ENCODE results near the gene ELF2. TPM values are rescaled to one million over a fixed set of nuclear protein-coding genes. Genes with fewer than 3 reads are reported as not detected.
A peak's percentile ranks its signal among the peaks of the same experiment; 100 is the strongest.

ELF2 gene
- total and polyA plus RNA-seq, 2 of the 8 experiments (the other 6 are each of a cell fraction or from before 2014, with no cell fraction given) = 21.1 to 44.3 TPM

GRCh38 chr4:139027776-139028175, 149.2 kb downstream of the ELF2 start:
- H3K4me2 ChIP-seq (ENCODE audit: insufficient read depth in 1 of 2, low read depth in 2 of 2, low read length in 2 of 2) = no peak overlapping the region; a peak in 1 of 4 replicates
- H4K20me1 ChIP-seq (replicated peaks in 1 of 2; ENCODE audit: control insufficient read depth in 1 of 2, insufficient read depth in 2 of 2, low read length in 2 of 2) = peaks cover 20% of the 10 kb centered on the region in 2 experiments
- H2BK20ac ChIP-seq (ENCODE audit: low read length) = no peak overlapping the region
- peaks cover 1 to 8% (median 5%) of the 10 kb centered on the region in 4 experiments; a peak in 5 of 7 replicates for H3K4me1 ChIP-seq (replicated peaks in 1 of 4; ENCODE audit: control insufficient read depth in 3 of 4, insufficient read depth in 4 of 4, low read length in 3 of 4)
- no peak overlapping the region for H2BK120ac ChIP-seq (replicated peaks; ENCODE audit: low read depth, low read length)
- no peaks in the 10 kb centered on the region for H3K23me2 ChIP-seq (ENCODE audit: low read depth, low read length)
- H2AK5ac ChIP-seq (ENCODE audit: low read depth, low read length) = no peak overlapping the region
- no peak overlapping the region for H3K4me3 ChIP-seq (ENCODE audit: extremely low read depth in 1 of 4, insufficient read depth in 2 of 4, low read depth in 3 of 4, low read length in 4 of 4)
- ChIA-PET CTCF (ENCODE audit: partially characterized antibody) (interaction anchor here (0.8 to 5.2 kb wide), 4 partner anchors 9 to 484 kb away, joined by 3 to 33 read pairs (median 4); no protein-coding TSS in a partner anchor), POLR2A (ENCODE audit: partially characterized antibody) (interaction anchor here (1.2 to 4.6 kb wide), 4 partner anchors 8 to 55 kb away, joined by 3 to 39 read pairs (median 3); partner anchors contain the start of gene NOCT)
- no peak overlapping the region for H3K18ac ChIP-seq (ENCODE audit: extremely low read depth, low read length)
- H3K56ac ChIP-seq (replicated peaks; ENCODE audit: insufficient read length, low read depth, low read length) = no peak overlapping the region
- no peak overlapping the region for H2BK5ac ChIP-seq (ENCODE audit: low read depth, low read length)
- peaks cover 3% of the 10 kb centered on the region for H3K79me1 ChIP-seq (ENCODE audit: low read depth, low read length)
- H3K27me3 ChIP-seq (replicated peaks in 1 of 4; ENCODE audit: control insufficient read depth in 3 of 4, extremely low read depth in 1 of 4, insufficient read depth in 3 of 4, low read length in 3 of 4) = no peaks in the 10 kb centered on the region
- H3K14ac ChIP-seq (ENCODE audit: insufficient read length) = no peak overlapping the region
- H3K36me3 ChIP-seq (ENCODE audit: control insufficient read depth in 2 of 4, insufficient read depth in 4 of 4, low read length in 3 of 4) = no peaks in the 10 kb centered on the region; a peak in 1 of 8 replicates
- H3K23ac ChIP-seq (ENCODE audit: insufficient read length) = no peak overlapping the region
- no peak overlapping the region for H4K5ac ChIP-seq (ENCODE audit: insufficient read length, low read depth, low read length)
- WGBS, 2 experiments (ENCODE audit: extremely low coverage in 1 of 2, insufficient coverage in 1 of 2, insufficient read length in 1 of 2, insufficient replicate concordance in 2 of 2, low coverage in 1 of 2, low lambda C conversion rate in 2 of 2, missing lambda C conversion rate in 1 of 2) = 90% methylated on average over 5 of the region's 5 CpGs; no CpG with 5 or more reads in 1 of the 2 experiments
- H4K8ac ChIP-seq (ENCODE audit: extremely low read depth, insufficient read depth, low read length) = no peak overlapping the region
- no peak overlapping the region for H3K27ac ChIP-seq (ENCODE audit: low read depth, low read length)
- H3K9me3 ChIP-seq (ENCODE audit: insufficient read depth in 2 of 2, low read depth in 1 of 2, low read length in 1 of 2) = no peaks in the 10 kb centered on the region; a peak in 1 of 4 replicates
- H3K79me2 ChIP-seq (ENCODE audit: control insufficient read depth in 1 of 2, insufficient read depth in 2 of 2, low read length in 2 of 2) = peaks cover 43 to 95% of the 10 kb centered on the region in 2 experiments
- H2BK12ac ChIP-seq (ENCODE audit: low read depth, low read length) = 0 out of 2 replicates have a peak overlapping the region, but pooled peaks have one; percentile 44
- FAIRE-seq (no peak), DNase-seq (ENCODE audit: low read depth in 1 of 2, low spot score in 2 of 2) (no peak)
- no peak overlapping the region for H4K91ac ChIP-seq (replicated peaks; ENCODE audit: insufficient read length, low read length)
- no peak overlapping the region for H3K9ac ChIP-seq (replicated peaks in 1 of 4; ENCODE audit: extremely low read depth in 1 of 4, low read depth in 3 of 4, low read length in 3 of 4)
- no peak overlapping the region for H2BK15ac ChIP-seq (ENCODE audit: low read length)
- TF ChIP-seq MAX (IDR thresholded peaks at IDR 0.05) = no peak
- no peak for TF ChIP-seq EP300 (IDR thresholded peaks at IDR 0.05; ENCODE audit: borderline replicate concordance in 1 of 2, low read depth in 2 of 2, low read length in 2 of 2)
- TF ChIP-seq TAF1 (IDR thresholded peaks at IDR 0.05; ENCODE audit: low read depth, low read length) = no peak
- TF ChIP-seq CREB1 (IDR thresholded peaks at IDR 0.05) = no peak
- no peak for TF ChIP-seq KDM1A (IDR thresholded peaks at IDR 0.05; ENCODE audit: borderline replicate concordance, low read length)
- TF ChIP-seq KDM5A (IDR thresholded peaks at IDR 0.05; ENCODE audit: low read length) = no peak
- TF ChIP-seq ASH2L (IDR thresholded peaks at IDR 0.05; ENCODE audit: low read length) = no peak
- TF ChIP-seq CBX8 (IDR thresholded peaks at IDR 0.05; ENCODE audit: borderline replicate concordance, low read depth, low read length) = no peak
- no peak for TF ChIP-seq SP1 (IDR thresholded peaks at IDR 0.05; ENCODE audit: low read depth, low read length)
- no peak for TF ChIP-seq NRF1 (IDR thresholded peaks at IDR 0.05; ENCODE audit: low read depth, low read length)
- no peak for TF ChIP-seq ATF3 (IDR thresholded peaks at IDR 0.05; ENCODE audit: insufficient read depth, low read depth, low read length)
- no peak for TF ChIP-seq SIRT6 (IDR thresholded peaks at IDR 0.05; ENCODE audit: low read length)
- no peak for TF ChIP-seq BRCA1 (IDR thresholded peaks at IDR 0.05; ENCODE audit: low read depth, low read length)
- no peak for TF ChIP-seq PHF8 (conservative IDR thresholded peaks at IDR 0.05; ENCODE audit: low read depth, low read length)
- TF ChIP-seq POLR2A (IDR thresholded peaks at IDR 0.05; ENCODE audit: control extremely low read depth in 1 of 2, low read depth in 2 of 2, low read length in 2 of 2) = no peak
- no peak overlapping the region for H3K4ac ChIP-seq (replicated peaks; ENCODE audit: insufficient read length, low read depth, low read length)
- no peak overlapping the region for H2AFZ ChIP-seq (ENCODE audit: low read length)
